ENCODE measurements around the gene FIGNL2. TPM values are rescaled to one million over a fixed set of nuclear protein-coding genes. Genes with fewer than 3 reads are reported as not detected.

The FIGNL2 gene
- total RNA-seq, 1 donor from 2014 or later: 0.30 TPM

DNA sequence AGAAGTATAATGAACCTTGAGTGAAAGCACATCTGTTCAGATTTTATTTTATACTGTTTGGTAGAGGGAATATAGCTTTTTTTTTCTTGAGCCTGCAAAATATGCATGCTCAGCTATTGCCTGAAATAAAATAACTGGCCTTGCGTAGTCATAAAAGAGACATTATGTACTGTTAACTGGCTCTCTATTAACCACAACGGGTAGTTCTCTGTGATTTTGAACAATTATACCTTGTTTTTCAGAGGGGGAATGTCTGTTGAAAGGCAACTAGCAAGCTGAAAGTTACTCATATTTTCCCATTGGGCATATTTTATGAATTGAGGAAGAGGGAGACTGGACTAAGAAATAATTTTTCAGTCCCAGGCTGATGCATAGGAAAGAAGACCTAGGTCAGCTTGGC lies 62.6 kb downstream of the FIGNL2 start:
- H3K9me3 Mint-ChIP-seq (ENCODE audit: low read depth): no peaks in the 10 kb centered on the region
- no peak for TF ChIP-seq CTCF (IDR thresholded peaks at IDR 0.05)

DNA sequence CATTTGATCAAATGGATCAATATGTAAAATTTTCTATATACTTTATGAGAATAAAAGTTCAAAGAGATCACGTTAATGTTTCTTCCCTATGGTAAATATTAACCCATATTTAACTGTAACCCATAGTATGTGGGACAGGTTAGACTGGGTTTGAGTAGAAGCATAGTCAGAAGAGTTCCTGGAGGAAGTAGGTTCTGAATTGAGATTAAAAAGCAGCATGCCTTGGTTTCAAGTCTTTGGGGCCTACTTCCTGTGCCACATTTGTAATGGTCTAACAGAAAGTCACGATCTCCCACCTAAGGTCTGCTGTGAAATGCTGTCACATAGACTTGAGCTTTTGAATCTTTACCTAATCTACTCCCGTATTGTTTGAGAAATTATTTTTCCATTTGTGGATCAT lies 63.8 kb downstream of the FIGNL2 start:
- peaks cover 16% of the 10 kb centered on the region for H3K4me1 Mint-ChIP-seq (ENCODE audit: low read depth)
- no peak for TF ChIP-seq CTCF (IDR thresholded peaks at IDR 0.05)
- H3K36me3 Mint-ChIP-seq (ENCODE audit: low read depth): peaks cover 2% of the 10 kb centered on the region
- no peaks in the 10 kb centered on the region for H3K27me3 Mint-ChIP-seq (ENCODE audit: low read depth)
- H3K9me3 Mint-ChIP-seq (ENCODE audit: low read depth): no peaks in the 10 kb centered on the region
- no peak overlapping the region for H3K4me3 Mint-ChIP-seq (ENCODE audit: unreplicated experiment)
- DNase-seq (ENCODE audit: low spot score): no peak
- H3K27ac Mint-ChIP-seq (ENCODE audit: unreplicated experiment): no peak overlapping the region

More for the DNA sequence above, 62.6 kb downstream of the FIGNL2 start:
- Mint-ChIP-seq H3K27me3 (ENCODE audit: low read depth) (no peaks in the 10 kb centered on the region), H3K4me3 (ENCODE audit: unreplicated experiment) (no peak overlapping the region), H3K27ac (ENCODE audit: unreplicated experiment) (no peak overlapping the region), H3K4me1 (ENCODE audit: low read depth) (peaks cover 16% of the 10 kb centered on the region), H3K36me3 (ENCODE audit: low read depth) (peaks cover 5% of the 10 kb centered on the region)
- no peak for DNase-seq (ENCODE audit: low spot score)

GRCh38 chr12:51779876-51780275 lies 68.6 kb downstream of the FIGNL2 start:
- Mint-ChIP-seq H3K4me1 (ENCODE audit: low read depth) (no peaks in the 10 kb centered on the region), H3K27me3 (ENCODE audit: low read depth) (no peaks in the 10 kb centered on the region), H3K9me3 (ENCODE audit: low read depth) (peaks cover under 1% of the 10 kb centered on the region), H3K4me3 (ENCODE audit: unreplicated experiment) (no peak overlapping the region), H3K27ac (ENCODE audit: unreplicated experiment) (no peak overlapping the region), H3K36me3 (ENCODE audit: low read depth) (peaks cover 2% of the 10 kb centered on the region)
- DNase-seq (ENCODE audit: low spot score): no peak
- no peak for TF ChIP-seq CTCF (IDR thresholded peaks at IDR 0.05)

- Mint-ChIP-seq H3K27ac (ENCODE audit: unreplicated experiment) (no peak overlapping the region), H3K36me3 (ENCODE audit: low read depth) (peaks cover 9% of the 10 kb centered on the region), H3K4me1 (ENCODE audit: low read depth) (peaks cover 7% of the 10 kb centered on the region), H3K27me3 (ENCODE audit: low read depth) (no peaks in the 10 kb centered on the region), H3K4me3 (ENCODE audit: unreplicated experiment) (no peak overlapping the region), H3K9me3 (ENCODE audit: low read depth) (peaks cover 16% of the 10 kb centered on the region)
- no peak for TF ChIP-seq CTCF (IDR thresholded peaks at IDR 0.05)
- DNase-seq (ENCODE audit: low spot score): no peak
Observed at GRCh38 chr12:51777973-51778372, 70.5 kb downstream of the FIGNL2 start.

DNA sequence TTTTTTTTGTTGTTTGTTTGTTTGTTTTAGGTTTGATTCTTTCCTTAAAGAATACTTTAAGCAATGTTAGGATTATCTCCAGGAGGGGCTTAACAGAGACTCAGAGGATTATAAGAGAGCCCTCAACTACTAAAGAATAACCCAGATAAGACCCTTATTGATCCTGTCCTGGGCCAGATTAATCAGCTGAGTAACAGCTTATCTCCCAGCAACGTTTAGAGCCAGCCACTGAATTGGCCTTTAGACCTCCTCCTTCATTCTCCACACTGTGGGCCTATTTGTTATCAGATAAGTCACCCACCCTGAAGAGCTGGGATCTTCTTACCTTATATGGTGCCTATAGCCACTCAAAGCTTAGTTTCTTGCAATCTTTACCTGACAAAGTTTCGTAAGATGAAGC lies 71.1 kb downstream of the FIGNL2 start:
- peaks cover 8% of the 10 kb centered on the region for H3K36me3 Mint-ChIP-seq (ENCODE audit: low read depth)
- TF ChIP-seq CTCF (IDR thresholded peaks at IDR 0.05): no peak
- no peaks in the 10 kb centered on the region for H3K27me3 Mint-ChIP-seq (ENCODE audit: low read depth)
- peaks cover 7% of the 10 kb centered on the region for H3K4me1 Mint-ChIP-seq (ENCODE audit: low read depth)
- H3K9me3 Mint-ChIP-seq (ENCODE audit: low read depth): peaks cover 16% of the 10 kb centered on the region
- no peak overlapping the region for H3K27ac Mint-ChIP-seq (ENCODE audit: unreplicated experiment)
- DNase-seq (ENCODE audit: low spot score): no peak
- no peak overlapping the region for H3K4me3 Mint-ChIP-seq (ENCODE audit: unreplicated experiment)
